ENCODE data around the gene OPCML.

GRCh38 chr11:133559833-133560471, 27.7 kb upstream of the OPCML start:
- no peak for TF ChIP-seq CTCF (conservative IDR thresholded peaks at IDR 0.05; ENCODE audit: low read depth, low read length)
- TF ChIP-seq EZH2 (IDR thresholded peaks at IDR 0.05; ENCODE audit: borderline replicate concordance, low read depth, low read length, poor library complexity, severe bottlenecking): no peak

Measured in A673 (cell line).